Cardiac muscle cell (in vitro differentiated cells and primary cell): ENCODE measurements around the gene NIPAL4. TPM values are rescaled to one million over a fixed set of nuclear protein-coding genes. Genes with fewer than 3 reads are reported as not detected.

ENCODE experiments used
- DNase-seq, 2 donors: peaks; one replicate each; pipeline versions ENCODE4 v3.0.0 to v3.0.0-alpha.2; 2010 to 2017; ENCODE audit warnings: low read depth in 1 of 2, low spot score in 1 of 2
- H3K27ac ChIP-seq: fragments of 200-600 bp; sonication (generic); 2 replicates; pipeline ENCODE4 v1.5.1; 2016
- H3K27me3 ChIP-seq: fragments of 200-600 bp; sonication (generic); 2 replicates; pipeline ENCODE4 v1.6.0; 2016; ENCODE audit warnings: control low read depth
- H3K36me3 ChIP-seq: fragments of 200-600 bp; sonication (generic); 2 replicates; pipeline ENCODE4 v1.5.1; 2016; ENCODE audit warnings: control low read depth
- H3K4me1 ChIP-seq: fragments of 200-600 bp; sonication (generic); 2 replicates; pipeline ENCODE4 v1.8.1; 2017; ENCODE audit warnings: low read depth, mild to moderate bottlenecking, mixed run types
- H3K4me3 ChIP-seq: fragments of 200-600 bp; sonication (generic); 2 replicates; pipeline ENCODE4 v1.5.1; 2016; ENCODE audit warnings: mild to moderate bottlenecking
- H3K9me3 ChIP-seq: fragments of 200-600 bp; sonication (generic); 2 replicates; pipeline ENCODE4 v1.5.1; 2017; ENCODE audit warnings: low read depth, mild to moderate bottlenecking, control low read depth
- CTCF ChIP-seq: IDR thresholded peaks from 2 replicates; pipeline ENCODE4 v1.5.1; 2012; ENCODE audit warnings: low read depth, mild to moderate bottlenecking, low read length
- polyA plus RNA-seq: library from polyadenylated mRNA; unstranded; fragments of >200 nt; fragmentation: Nextera tagmentation; extraction: Ambion mirVana; gene quantifications from 2 replicates; pipeline ENCODE4 v1.2.1, GENCODE V29; 2016
- total RNA-seq: library from RNA; depleted of rRNA; stranded (reverse); fragments of >200 nt; gene quantifications from 2 replicates; pipeline ENCODE4 v1.2.3, GENCODE V29; 2016

Gene NIPAL4
- total and polyA plus RNA-seq, 2 experiments from 2014 or later: 0.36 to 0.37 TPM

GRCh38 chr5:157449011-157449723 lies 10.8 kb upstream of the NIPAL4 start:
- H3K36me3 ChIP-seq: no peaks in the 10 kb centered on the region
- no peaks in the 10 kb centered on the region for H3K9me3 ChIP-seq
- DNase-seq: peak; percentile 36 to 50
- H3K27ac ChIP-seq: peak overlapping the region; percentile 5
- no peaks in the 10 kb centered on the region for H3K27me3 ChIP-seq
- no peak overlapping the region for H3K4me3 ChIP-seq
- TF ChIP-seq CTCF: no peak
- no peaks in the 10 kb centered on the region for H3K4me1 ChIP-seq

GRCh38 chr5:157450024-157450423 lies 10.0 kb upstream of the NIPAL4 start:
- DNase-seq: no peak
- Histone ChIP-seq H3K4me1 (no peaks in the 10 kb centered on the region), H3K36me3 (no peaks in the 10 kb centered on the region), H3K4me3 (no peak overlapping the region), H3K27ac (peak overlapping the region; percentile 5), H3K27me3 (no peaks in the 10 kb centered on the region), H3K9me3 (no peaks in the 10 kb centered on the region)
- no peak for TF ChIP-seq CTCF

GRCh38 chr5:157451806-157452205 lies 8.2 kb upstream of the NIPAL4 start:
- Histone ChIP-seq H3K9me3 (no peaks in the 10 kb centered on the region), H3K27ac (no peak overlapping the region), H3K27me3 (no peaks in the 10 kb centered on the region), H3K36me3 (no peaks in the 10 kb centered on the region), H3K4me3 (no peak overlapping the region), H3K4me1 (no peaks in the 10 kb centered on the region)
- peak in 1 of 2 donors; percentile 28 for DNase-seq
- no peak for TF ChIP-seq CTCF

GRCh38 chr5:157454273-157454672 lies 5.7 kb upstream of the NIPAL4 start:
- Histone ChIP-seq H3K9me3 (no peaks in the 10 kb centered on the region), H3K27me3 (peaks cover 5% of the 10 kb centered on the region), H3K36me3 (no peaks in the 10 kb centered on the region), H3K27ac (no peak overlapping the region), H3K4me3 (no peak overlapping the region), H3K4me1 (no peaks in the 10 kb centered on the region)
- DNase-seq: no peak
- TF ChIP-seq CTCF: no peak

- no peak overlapping the region for H3K4me3 ChIP-seq
- no peaks in the 10 kb centered on the region for H3K4me1 ChIP-seq
- H3K36me3 ChIP-seq: no peaks in the 10 kb centered on the region
- no peaks in the 10 kb centered on the region for H3K9me3 ChIP-seq
- TF ChIP-seq CTCF: no peak
- no peak overlapping the region for H3K27ac ChIP-seq
- DNase-seq: no peak
- peaks cover 13% of the 10 kb centered on the region for H3K27me3 ChIP-seq
These were observed 5.0 kb upstream of the NIPAL4 start for GRCh38 chr5:157455057-157455456.
